OCI-LY7 (cell line): ENCODE measurements around the gene FOXA2.

Source experiments
- CTCF ChIP-seq: fragments of 200-600 bp; sonication (generic); conservative IDR thresholded peaks from 2 replicates; pipeline ENCODE4 v1.5.1; 2014; ENCODE audit warnings: mild to moderate bottlenecking, antibody characterized with exemption, low read length, moderate library complexity, mixed read lengths
- EZH2phosphoT487 ChIP-seq: fragments of 200-600 bp; sonication (generic); IDR thresholded peaks from 2 replicates; pipeline ENCODE4 v1.6.1; 2018; ENCODE audit warnings: low read depth, borderline replicate concordance, mild to moderate bottlenecking, mixed run types, antibody characterized with exemption, low read length, moderate library complexity, mixed read lengths

DNA sequence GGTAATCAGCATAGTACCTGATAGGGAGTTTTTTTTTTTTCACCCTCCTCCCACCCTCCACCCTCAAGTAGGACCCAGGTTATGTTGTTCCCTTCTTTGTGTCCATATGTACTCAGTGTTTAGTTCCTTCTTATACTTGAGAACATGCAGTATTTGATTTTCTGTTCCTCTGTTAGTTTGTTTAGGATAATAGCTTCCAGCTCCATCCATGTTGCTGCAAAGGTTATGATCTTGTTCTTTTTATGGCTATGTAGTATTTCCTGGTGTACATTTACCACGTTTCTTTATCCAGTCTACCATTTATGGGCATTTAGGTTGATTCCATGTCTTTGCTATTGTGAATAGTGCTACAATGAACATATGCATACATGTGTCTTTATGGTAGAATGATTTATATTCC, 41.9 kb downstream of the FOXA2 start:
- no peak for TF ChIP-seq CTCF
- no peak for TF ChIP-seq EZH2phosphoT487
